K562 (cell line): Measurements from ENCODE around the gene MED29. TPM values are rescaled to one million over a fixed set of nuclear protein-coding genes. Genes with fewer than 3 reads are reported as not detected.

Experiments
- ARID1B ChIP-seq: fragments of 450-650 bp; IDR thresholded peaks from 2 replicates; pipeline ENCODE4 v1.6.1; 2016; ENCODE audit warnings: antibody characterized with exemption, mild to moderate bottlenecking, inconsistent platforms
- ATF7 ChIP-seq: fragments of 450-650 bp; IDR thresholded peaks from 2 replicates; pipeline ENCODE4 v1.7.1; 2014; ENCODE audit warnings: mild to moderate bottlenecking, moderate library complexity
- JUN ChIP-seq, 2 experiments: sonication (generic) in 1 of 2; formaldehyde crosslinking in 1 of 2; IDR thresholded peaks; 2 replicates each; pipeline versions ENCODE4 v1.6.1 to v1.8.0; 2012 to 2022; ENCODE audit warnings: borderline replicate concordance in 2 of 2, mild to moderate bottlenecking in 2 of 2, improper control_type of control experiment in 1 of 2, low read depth in 1 of 2, low read length in 1 of 2, missing genetic modification reagents in 1 of 2
- NFE2L1 ChIP-seq: fragments of 450-650 bp; IDR thresholded peaks from 2 replicates; pipeline ENCODE4 v1.6.1; 2016; ENCODE audit warnings: missing genetic modification characterization, low read depth, mild to moderate bottlenecking, missing compliant biosample characterization, moderate library complexity, borderline replicate concordance
- NFYB ChIP-seq: IDR thresholded peaks from 2 replicates; pipeline ENCODE4 v1.6.1; 2011; ENCODE audit warnings: mild to moderate bottlenecking, moderate library complexity; ENCODE audit not compliant: insufficient read length; ENCODE audit errors: extremely low read depth
- NR1H2 ChIP-seq: sonication (generic); formaldehyde crosslinking; IDR thresholded peaks from 2 replicates; pipeline ENCODE4 v1.4.0; 2020; ENCODE audit warnings: mild to moderate bottlenecking, missing genetic modification reagents
- NRF1 ChIP-seq, 2 experiments: fragments of 450-650 bp; IDR thresholded peaks in 1 of 2; conservative IDR thresholded peaks in 1 of 2; 2 replicates each; pipeline ENCODE4 v1.6.1; 2014; ENCODE audit warnings: mild to moderate bottlenecking in 2 of 2
- PKNOX1 ChIP-seq: fragments of 450-650 bp; IDR thresholded peaks from 2 replicates; pipeline ENCODE4 v1.6.1; 2016
- PPARD ChIP-seq: fragments of 250-450 bp; sonication (Bioruptor Pico); IDR thresholded peaks from 2 replicates; pipeline ENCODE4 v1.8.0; 2022; ENCODE audit warnings: inconsistent platforms, mild to moderate bottlenecking, moderate library complexity
- TEAD4 ChIP-seq, 2 experiments: sonication (generic) in 1 of 2; formaldehyde crosslinking in 1 of 2; IDR thresholded peaks; 2 replicates each; pipeline versions ENCODE4 v1.6.1 to v1.8.0; 2012 to 2022; ENCODE audit warnings: borderline replicate concordance in 1 of 2, inconsistent platforms in 1 of 2, low read length in 1 of 2, mild to moderate bottlenecking in 1 of 2, missing genetic modification reagents in 1 of 2
- THAP7 ChIP-seq: fragments of 250-450 bp; sonication (Bioruptor Pico); IDR thresholded peaks from 2 replicates; pipeline ENCODE4 v1.5.0; 2021
- ZBTB12 ChIP-seq: fragments of 250-450 bp; sonication (Bioruptor Pico); IDR thresholded peaks from 2 replicates; pipeline ENCODE4 v1.4.0; 2020
- ZBTB26 ChIP-seq: fragments of 450-650 bp; formaldehyde crosslinking; IDR thresholded peaks from 2 replicates; pipeline ENCODE4 v1.4.0; 2022; ENCODE audit warnings: missing genetic modification characterization
- ZNF124 ChIP-seq: sonication (generic); formaldehyde crosslinking; IDR thresholded peaks from 2 replicates; pipeline ENCODE4 v1.8.1; 2022; ENCODE audit warnings: missing genetic modification reagents
- ZNF146 ChIP-seq: IDR thresholded peaks from one replicate; pipeline ENCODE4 v1.6.1; 2018; ENCODE audit warnings: missing compliant biosample characterization; ENCODE audit not compliant: unreplicated experiment
- ZNF24 ChIP-seq: fragments of 450-650 bp; IDR thresholded peaks from 2 replicates; pipeline ENCODE4 v1.6.1; 2016
- ZNF512 ChIP-seq: IDR thresholded peaks from 2 replicates; pipeline ENCODE4 v1.6.1; 2016; ENCODE audit warnings: missing genetic modification characterization, missing compliant biosample characterization
- ZNF583 ChIP-seq: fragments of 250-450 bp; sonication (Bioruptor Pico); IDR thresholded peaks from 2 replicates; pipeline ENCODE4 v1.4.0; 2020
- ZNF589 ChIP-seq: fragments of 200-800 bp; sonication (Bioruptor generic); IDR thresholded peaks from 2 replicates; pipeline ENCODE4 v1.6.1; 2016; ENCODE audit warnings: low read depth, missing genetic modification characterization, missing compliant biosample characterization
- ZNF764 ChIP-seq: fragments of 250-450 bp; sonication (Bioruptor Pico); IDR thresholded peaks from 2 replicates; pipeline ENCODE4 v1.4.0; 2020; ENCODE audit warnings: low read depth, mild to moderate bottlenecking, moderate library complexity
- polyA plus RNA-seq, 8 experiments: library from polyadenylated mRNA; depleted of rRNA in 4 of 8; stranded (reverse) in 5 of 8; unstranded in 3 of 8; fragments of >200 nt; fragmentation: Nextera tagmentation in 2 of 8; fragmentation: Illumina TruSeq in 1 of 8; extraction: Ambion mirVana in 2 of 8; extraction: Trizol in 1 of 8; gene quantifications; 2 replicates each; pipeline versions ENCODE4 v1.2.1 to v1.2.3, GENCODE V29; 2011 to 2014; ENCODE audit warnings: inconsistent platforms in 1 of 8, missing spikeins in 1 of 8
- total RNA-seq, 7 experiments: library from RNA; depleted of rRNA in 6 of 7; stranded (reverse); fragments of >200 nt in 6 of 7; fragmentation: Illumina TruSeq in 2 of 7; extraction: Trizol in 2 of 7; gene quantifications; 2 replicates each; pipeline versions ENCODE4 v1.2.1 to v1.2.3, GENCODE V29; 2011 to 2021; ENCODE audit warnings: low replicate concordance in 1 of 7

MED29 gene
- total and polyA plus RNA-seq, 9 of the 15 experiments (the other 6 are each of a cell fraction or from before 2014, with no cell fraction given) = 1.8 to 22.6 (median 12.4) TPM

GRCh38 chr19:39351537-39352064 lies 39.6 kb upstream of the MED29 start (continued):
- TF ChIP-seq PKNOX1 = peak; percentile 72
- TF ChIP-seq NR1H2 (CRISPR knock-in tag) = no peak
- no peak for TF ChIP-seq ZNF512 (tag)
- no peak for TF ChIP-seq NRF1 (conservative IDR thresholded peaks at IDR 0.05 in 1 of 2, IDR thresholded peaks at IDR 0.05 in 1 of 2)
- TF ChIP-seq NFE2L1 (tag) = no peak
- TF ChIP-seq ZNF764 (CRISPR knock-in tag) = no peak
- TF ChIP-seq ARID1B = peak; percentile 17; the same call in 1 of the 2 replicates
- no peak for TF ChIP-seq NFYB
- TF ChIP-seq PPARD (CRISPR knock-in tag) = no peak
- no peak for TF ChIP-seq TEAD4 (IDR thresholded peaks at IDR 0.05; ENCODE audit: low read length)
- TF ChIP-seq TEAD4 (CRISPR knock-in tag; IDR thresholded peaks at IDR 0.05; ENCODE audit: borderline replicate concordance) = no peak
- 0 out of 2 replicates have a peak, but pooled peaks have one; percentile 23 for TF ChIP-seq ZNF24
- no peak for TF ChIP-seq ZNF124
- no peak for TF ChIP-seq ZNF589 (CRISPR knock-in tag)
- TF ChIP-seq JUN (IDR thresholded peaks at IDR 0.05; ENCODE audit: borderline replicate concordance, low read depth, low read length) = no peak
- no peak for TF ChIP-seq JUN (CRISPR knock-in tag; IDR thresholded peaks at IDR 0.05; ENCODE audit: borderline replicate concordance)
- TF ChIP-seq ZNF583 = no peak
- no peak for TF ChIP-seq THAP7 (CRISPR knock-in tag)
- no peak for TF ChIP-seq ZNF146 (CRISPR knock-in tag)
- no peak for TF ChIP-seq ZBTB12 (CRISPR knock-in tag)
- TF ChIP-seq ATF7 = peak; percentile 57; the same call in 1 of the 2 replicates
- no peak for TF ChIP-seq ZBTB26 (CRISPR knock-in tag)
